Loucy (cell line): Measurements from ENCODE around the gene TLN1.
A peak's percentile ranks its signal among the peaks of the same experiment; 100 is the strongest.

Experiments
- H2AFZ ChIP-seq: fragments of 200-600 bp; sonication (generic); 2 replicates; pipeline ENCODE4 v1.6.0; 2016; ENCODE audit warnings: antibody characterized with exemption, mild to moderate bottlenecking, low read length, moderate library complexity
- H3F3A ChIP-seq: fragments of 200-600 bp; 2 replicates; pipeline ENCODE4 v1.6.0; 2016; ENCODE audit warnings: antibody characterized with exemption, low read depth, mild to moderate bottlenecking
- H3K27me3 ChIP-seq: fragments of 200-600 bp; sonication (generic); 2 replicates; pipeline ENCODE4 v1.6.1; 2014; ENCODE audit warnings: low read length, mild to moderate bottlenecking; ENCODE audit not compliant: insufficient read depth, poor library complexity, severe bottlenecking
- H3K36me3 ChIP-seq: fragments of 200-600 bp; sonication (generic); 2 replicates; pipeline ENCODE4 v1.6.1; 2016; ENCODE audit warnings: low read length; ENCODE audit not compliant: insufficient read depth
- H3K4me1 ChIP-seq: fragments of 200-600 bp; sonication (generic); 2 replicates; pipeline ENCODE4 v1.5.1; 2014; ENCODE audit warnings: low read length, mild to moderate bottlenecking; ENCODE audit not compliant: insufficient read depth, poor library complexity, severe bottlenecking
- H3K4me2 ChIP-seq: fragments of 200-600 bp; sonication (generic); 2 replicates; pipeline ENCODE4 v1.6.0; 2014; ENCODE audit warnings: antibody characterized with exemption, low read length, low read depth, mild to moderate bottlenecking; ENCODE audit not compliant: poor library complexity, severe bottlenecking
- H3K4me3 ChIP-seq: fragments of 200-600 bp; sonication (generic); 2 replicates; pipeline ENCODE4 v1.5.1; 2014; ENCODE audit warnings: low read length, mild to moderate bottlenecking, mixed read lengths; ENCODE audit not compliant: poor library complexity, severe bottlenecking
- H3K79me2 ChIP-seq: fragments of 200-600 bp; sonication (generic); 2 replicates; pipeline ENCODE4 v1.6.1; 2014; ENCODE audit warnings: low read length; ENCODE audit not compliant: insufficient read depth
- H3K9ac ChIP-seq: fragments of 200-600 bp; sonication (generic); 2 replicates; pipeline ENCODE4 v1.6.0; 2014; ENCODE audit warnings: mild to moderate bottlenecking, low read depth, low read length, moderate library complexity; ENCODE audit not compliant: poor library complexity, severe bottlenecking
- H3K9me2 ChIP-seq: fragments of 200-600 bp; sonication (generic); replicated peaks from 2 replicates; pipeline ENCODE4 v1.6.1; 2016; ENCODE audit warnings: low read depth, low read length, mixed read lengths
- H3K9me3 ChIP-seq: fragments of 200-600 bp; sonication (generic); 2 replicates; pipeline ENCODE4 v1.6.1; 2014; ENCODE audit warnings: mild to moderate bottlenecking, antibody characterized with exemption, low read length, low read depth; ENCODE audit not compliant: insufficient read depth
- H4K20me1 ChIP-seq: fragments of 200-600 bp; sonication (generic); 2 replicates; pipeline ENCODE4 v1.6.0; 2014; ENCODE audit warnings: antibody characterized with exemption, low read length, mild to moderate bottlenecking; ENCODE audit not compliant: insufficient read depth, poor library complexity, severe bottlenecking
- EZH2phosphoT487 ChIP-seq: fragments of 200-600 bp; IDR thresholded peaks from 2 replicates; pipeline ENCODE4 v1.6.1; 2018; ENCODE audit warnings: antibody characterized with exemption, mild to moderate bottlenecking, moderate library complexity, borderline replicate concordance
- TF ChIP-seq, protein P1 (sequence below): fragments of 200-600 bp; sonication (generic); conservative IDR thresholded peaks from 2 replicates; pipeline ENCODE4 v1.5.1; 2014; ENCODE audit warnings: mild to moderate bottlenecking, antibody characterized with exemption, low read length

Gene TLN1

DNA sequence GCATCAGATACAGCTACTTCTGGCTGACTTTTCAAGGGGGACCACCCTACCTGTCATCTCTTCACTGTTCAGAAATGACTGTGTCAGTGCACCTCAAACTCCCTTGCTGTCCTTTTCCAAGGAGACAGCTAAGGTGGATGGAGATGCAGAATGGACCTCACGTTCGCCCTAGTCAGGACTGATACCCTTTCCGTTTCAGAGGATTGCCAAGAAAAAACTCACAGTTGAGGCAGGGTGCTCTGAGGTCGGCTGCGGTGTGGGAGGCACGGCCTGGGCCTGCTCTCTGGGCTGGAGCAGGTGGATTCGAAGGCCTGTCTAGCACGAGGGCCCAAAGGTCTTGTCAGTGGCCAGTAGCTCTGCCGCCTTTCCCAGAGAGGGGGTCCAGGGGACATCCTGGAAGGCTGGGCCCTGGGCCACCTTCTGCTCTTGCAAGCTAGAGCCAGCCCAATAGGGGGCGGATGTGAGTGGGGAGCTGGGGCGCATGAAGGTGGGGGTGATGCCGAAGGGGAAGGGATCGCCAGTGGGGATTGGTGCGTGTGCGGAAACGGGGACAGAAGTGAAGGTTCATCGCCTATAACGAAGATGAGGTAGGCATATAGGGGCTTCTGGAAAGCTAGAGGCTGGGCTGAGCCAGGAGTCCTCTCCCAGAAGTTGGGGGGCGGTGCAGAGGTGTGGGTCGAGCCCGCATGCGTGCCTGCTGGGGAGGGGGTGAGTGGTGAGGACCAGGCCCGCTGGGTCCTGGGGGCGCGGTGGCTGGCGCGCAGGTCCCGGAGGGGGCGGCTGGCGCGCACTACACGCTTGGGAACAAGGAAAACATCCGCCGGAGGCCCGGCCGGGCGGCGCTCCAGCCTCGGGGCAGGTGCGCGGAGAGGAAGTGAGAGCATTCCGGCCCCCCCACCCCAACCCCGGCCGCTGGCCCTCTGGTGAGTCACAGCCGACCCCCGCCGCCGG is 24.6 kb upstream of the TLN1 start:
- peak overlapping the region; percentile 77 for H3K4me2 ChIP-seq
- H3K36me3 ChIP-seq, result peaks cover 6% of the 10 kb centered on the region; the same call in 1 of the 2 replicates
- no peak for TF ChIP-seq EZH2phosphoT487
- TF ChIP-seq, protein P1, sequence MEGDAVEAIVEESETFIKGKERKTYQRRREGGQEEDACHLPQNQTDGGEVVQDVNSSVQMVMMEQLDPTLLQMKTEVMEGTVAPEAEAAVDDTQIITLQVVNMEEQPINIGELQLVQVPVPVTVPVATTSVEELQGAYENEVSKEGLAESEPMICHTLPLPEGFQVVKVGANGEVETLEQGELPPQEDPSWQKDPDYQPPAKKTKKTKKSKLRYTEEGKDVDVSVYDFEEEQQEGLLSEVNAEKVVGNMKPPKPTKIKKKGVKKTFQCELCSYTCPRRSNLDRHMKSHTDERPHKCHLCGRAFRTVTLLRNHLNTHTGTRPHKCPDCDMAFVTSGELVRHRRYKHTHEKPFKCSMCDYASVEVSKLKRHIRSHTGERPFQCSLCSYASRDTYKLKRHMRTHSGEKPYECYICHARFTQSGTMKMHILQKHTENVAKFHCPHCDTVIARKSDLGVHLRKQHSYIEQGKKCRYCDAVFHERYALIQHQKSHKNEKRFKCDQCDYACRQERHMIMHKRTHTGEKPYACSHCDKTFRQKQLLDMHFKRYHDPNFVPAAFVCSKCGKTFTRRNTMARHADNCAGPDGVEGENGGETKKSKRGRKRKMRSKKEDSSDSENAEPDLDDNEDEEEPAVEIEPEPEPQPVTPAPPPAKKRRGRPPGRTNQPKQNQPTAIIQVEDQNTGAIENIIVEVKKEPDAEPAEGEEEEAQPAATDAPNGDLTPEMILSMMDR, result peak; percentile 77
- H4K20me1 ChIP-seq, result peaks cover 16% of the 10 kb centered on the region
- peak overlapping the region; percentile 92 for H3K4me3 ChIP-seq
- H3K9ac ChIP-seq, result peak overlapping the region; percentile 93
- H3K9me2 ChIP-seq, result no peaks in the 10 kb centered on the region
- no peaks in the 10 kb centered on the region for H3K9me3 ChIP-seq
- peaks cover 44% of the 10 kb centered on the region for H3K79me2 ChIP-seq
- peak overlapping the region; percentile 90 for H2AFZ ChIP-seq
- peaks cover 43% of the 10 kb centered on the region for H3K4me1 ChIP-seq
- H3K27me3 ChIP-seq, result no peaks in the 10 kb centered on the region
- H3F3A ChIP-seq, result no peaks in the 10 kb centered on the region

DNA sequence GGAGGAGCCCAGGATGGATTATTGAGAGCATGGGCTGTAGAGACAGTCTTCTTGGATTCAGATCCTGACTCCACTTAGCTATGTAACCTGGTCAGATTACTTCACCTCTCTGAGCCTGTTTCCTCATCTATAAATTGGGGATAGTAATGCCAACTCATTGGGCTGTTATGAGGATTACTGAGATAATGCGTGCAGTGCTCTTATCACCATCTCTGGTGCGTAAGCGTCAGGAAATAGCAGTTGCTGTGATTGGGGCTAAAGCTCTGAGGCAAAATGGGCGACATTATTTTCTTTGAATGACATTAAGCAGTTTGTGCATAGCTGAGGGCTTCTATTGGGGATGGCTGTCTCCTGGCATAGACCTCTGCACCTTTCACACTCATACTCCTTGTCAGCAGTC is 23.1 kb upstream of the TLN1 start:
- H3K4me1 ChIP-seq, result peaks cover 33% of the 10 kb centered on the region
- H3F3A ChIP-seq, result no peaks in the 10 kb centered on the region
- no peaks in the 10 kb centered on the region for H3K27me3 ChIP-seq
- H3K4me3 ChIP-seq, result no peak overlapping the region
- H3K9ac ChIP-seq, result no peak overlapping the region
- H3K79me2 ChIP-seq, result peaks cover 35% of the 10 kb centered on the region
- no peak overlapping the region for H2AFZ ChIP-seq
- no peaks in the 10 kb centered on the region for H3K9me2 ChIP-seq
- H4K20me1 ChIP-seq, result peaks cover 9% of the 10 kb centered on the region
- peaks cover 6% of the 10 kb centered on the region; the same call in 1 of the 2 replicates for H3K36me3 ChIP-seq
- H3K9me3 ChIP-seq, result no peaks in the 10 kb centered on the region
- H3K4me2 ChIP-seq, result no peak overlapping the region
- no peak for TF ChIP-seq EZH2phosphoT487
- TF ChIP-seq, protein P1, result no peak

DNA sequence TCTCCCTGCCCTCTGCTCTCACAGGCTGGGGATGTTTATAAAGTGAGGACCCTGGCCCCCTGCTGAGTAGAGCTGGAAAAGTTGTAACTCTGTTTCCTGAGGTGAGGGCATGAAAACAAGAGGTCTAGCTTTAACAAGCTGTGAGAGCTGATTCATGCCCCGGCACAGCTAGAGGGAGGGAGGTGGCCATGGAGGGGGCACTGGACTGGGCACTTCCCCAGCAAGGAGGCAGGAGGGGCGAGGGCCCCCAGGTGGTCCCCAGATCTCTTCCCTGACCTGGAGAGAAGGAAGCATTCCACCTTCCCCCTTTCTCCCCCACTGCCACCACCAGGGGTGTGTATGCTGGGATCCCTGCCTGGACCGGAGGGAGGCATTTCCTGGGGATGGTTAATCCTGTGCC is 22.3 kb upstream of the TLN1 start, which contains the start of gene MSMP:
MSMP (minus strand) TSS at position 13 of the 400 bp plus-strand sequence. CDS start 147 bp downstream, outside the sequence.
- Histone ChIP-seq H3K9me3 (no peaks in the 10 kb centered on the region), H3K36me3 (peaks cover 6% of the 10 kb centered on the region; the same call in 1 of the 2 replicates), H2AFZ (no peak within 1 kb of the TSS), H3K79me2 (peaks cover 32% of the 10 kb centered on the region), H3K4me3 (no peak within 1 kb of the TSS), H3K27me3 (no peaks in the 10 kb centered on the region), H3K4me2 (no peak within 1 kb of the TSS), H3F3A (no peaks in the 10 kb centered on the region), H4K20me1 (peaks cover 9% of the 10 kb centered on the region), H3K9me2 (no peaks in the 10 kb centered on the region), H3K4me1 (peaks cover 34% of the 10 kb centered on the region), H3K9ac (no peak within 1 kb of the TSS)
- TF ChIP-seq EZH2phosphoT487, result no peak
- TF ChIP-seq, protein P1, result no peak
